Activated CD4-positive, alpha-beta T cell treated with anti-CD3 and anti-CD28 coated beads, Interleukin-2, amount 10 ng/mL, durations not matched to agents 24 days and 14 days (primary cell): ENCODE data around the gene EFCAB13. TPM values are rescaled to one million over a fixed set of nuclear protein-coding genes. Genes with fewer than 3 reads are reported as not detected.
A peak's percentile ranks its signal among the peaks of the same experiment; 100 is the strongest.
"Not testable (repeated sequence)": the region's sequence is repeated elsewhere in the genome, so short reads cannot be mapped to it uniquely, and the experiment has no call there.

Source experiments
- DNase-seq: peaks from one replicate; pipeline ENCODE4 v3.0.0; 2022
- H3K27ac Mint-ChIP-seq: one replicate; pipeline ENCODE4 v1.8.0; 2022; ENCODE audit warnings: mild to moderate bottlenecking, mixed read lengths
- H3K27me3 Mint-ChIP-seq: one replicate; pipeline ENCODE4 v1.8.0; 2022; ENCODE audit warnings: mixed read lengths
- H3K36me3 Mint-ChIP-seq: one replicate; pipeline ENCODE4 v1.8.0; 2022; ENCODE audit warnings: low read depth, mild to moderate bottlenecking, mixed read lengths
- H3K4me1 Mint-ChIP-seq: one replicate; pipeline ENCODE4 v1.8.0; 2021; ENCODE audit warnings: mixed read lengths
- H3K4me3 Mint-ChIP-seq: one replicate; pipeline ENCODE4 v1.8.0; 2022; ENCODE audit warnings: mild to moderate bottlenecking, moderate library complexity, mixed read lengths
- H3K9me3 Mint-ChIP-seq: one replicate; pipeline ENCODE4 v1.8.0; 2021; ENCODE audit warnings: mixed read lengths
- intact Hi-C: fragments of 100-400 bp; cut with micrococcal nuclease; formaldehyde crosslinking; loops from one replicate; pipeline ENCODE4 v1.15.1; 2023
- total RNA-seq: library from RNA; stranded (reverse); gene quantifications from 2 replicates; pipeline ENCODE4 v1.2.3, GENCODE V29; 2022

The EFCAB13 gene
- total RNA-seq, 1 donor from 2014 or later, result 1.1 TPM

- intact Hi-C loops, result no loop called here
- H3K36me3 Mint-ChIP-seq, result no peaks in the 10 kb centered on the region
Measured at GRCh38 chr17:47325176-47325575, 1.4 kb downstream of the EFCAB13 start.

GRCh38 chr17:47330548-47330947, 6.8 kb downstream of the EFCAB13 start:
- Mint-ChIP-seq H3K36me3 (peaks cover 1% of the 10 kb centered on the region), H3K9me3 (no peaks in the 10 kb centered on the region), H3K27ac (no peak overlapping the region), H3K4me1 (peaks cover under 1% of the 10 kb centered on the region), H3K27me3 (peaks cover 9% of the 10 kb centered on the region), H3K4me3 (no peak overlapping the region)
- DNase-seq, result no peak
- intact Hi-C loops, result no loop called here

More at GRCh38 chr17:47325176-47325575, 1.4 kb downstream of the EFCAB13 start:
- peaks cover 17% of the 10 kb centered on the region for H3K4me1 Mint-ChIP-seq
- no peak overlapping the region for H3K27ac Mint-ChIP-seq
- H3K9me3 Mint-ChIP-seq, result no peaks in the 10 kb centered on the region
- no peak for DNase-seq
- peak overlapping the region; percentile 99 for H3K4me3 Mint-ChIP-seq
- H3K27me3 Mint-ChIP-seq, result peaks cover 24% of the 10 kb centered on the region

- Mint-ChIP-seq H3K27me3 (peaks cover 5% of the 10 kb centered on the region), H3K27ac (no peak overlapping the region), H3K4me3 (no peak overlapping the region), H3K9me3 (no peaks in the 10 kb centered on the region), H3K4me1 (no peaks in the 10 kb centered on the region), H3K36me3 (peaks cover 1% of the 10 kb centered on the region)
- intact Hi-C loops, result no loop called here
- no peak for DNase-seq
Measured at GRCh38 chr17:47332287-47332686, 8.5 kb downstream of the EFCAB13 start.

- no peaks in the 10 kb centered on the region for H3K9me3 Mint-ChIP-seq
- intact Hi-C loops, result no loop called here
- peaks cover 4% of the 10 kb centered on the region for H3K27me3 Mint-ChIP-seq
- H3K27ac Mint-ChIP-seq, result no peak overlapping the region
- DNase-seq, result no peak
- H3K36me3 Mint-ChIP-seq, result peaks cover 1% of the 10 kb centered on the region
- no peak overlapping the region for H3K4me3 Mint-ChIP-seq
- no peaks in the 10 kb centered on the region for H3K4me1 Mint-ChIP-seq
Measured at GRCh38 chr17:47335101-47335936, 11.6 kb downstream of the EFCAB13 start.

- DNase-seq, result no peak
- Mint-ChIP-seq H3K4me1 (peaks cover 2% of the 10 kb centered on the region), H3K4me3 (no peak overlapping the region), H3K27me3 (peaks cover 3% of the 10 kb centered on the region), H3K36me3 (peaks cover 3% of the 10 kb centered on the region), H3K9me3 (no peaks in the 10 kb centered on the region), H3K27ac (no peak overlapping the region)
- intact Hi-C loops, result no loop called here
Measured at GRCh38 chr17:47338026-47338425, 14.3 kb downstream of the EFCAB13 start.

GRCh38 chr17:47352848-47353247, 29.1 kb downstream of the EFCAB13 start:
- no peak for DNase-seq
- Mint-ChIP-seq H3K27me3 (peaks cover 2% of the 10 kb centered on the region), H3K27ac (no peak overlapping the region), H3K4me3 (no peak overlapping the region), H3K4me1 (peaks cover 4% of the 10 kb centered on the region), H3K9me3 (peaks cover 5% of the 10 kb centered on the region), H3K36me3 (peaks cover 1% of the 10 kb centered on the region)
- intact Hi-C loops, result no loop called here

- peaks cover 2% of the 10 kb centered on the region for H3K27me3 Mint-ChIP-seq
- H3K4me1 Mint-ChIP-seq, result peaks cover 3% of the 10 kb centered on the region
- no peak overlapping the region for H3K27ac Mint-ChIP-seq
- H3K4me3 Mint-ChIP-seq, result no peak overlapping the region
- no peak for DNase-seq
- H3K9me3 Mint-ChIP-seq, result peaks cover 4% of the 10 kb centered on the region
- H3K36me3 Mint-ChIP-seq, result peaks cover 1% of the 10 kb centered on the region
- intact Hi-C loops, result no loop called here
Measured at GRCh38 chr17:47358652-47359051, 34.9 kb downstream of the EFCAB13 start.

GRCh38 chr17:47363171-47363570, 39.4 kb downstream of the EFCAB13 start:
- no peak for DNase-seq
- intact Hi-C loops, result loop anchor here (5.0 kb wide), 1 partner anchor 254 kb away; no protein-coding TSS in a partner anchor

GRCh38 chr17:47367257-47367656, 43.5 kb downstream of the EFCAB13 start:
- Mint-ChIP-seq H3K27me3 (peaks cover 11% of the 10 kb centered on the region), H3K4me1 (no peaks in the 10 kb centered on the region), H3K9me3 (peaks cover 3% of the 10 kb centered on the region), H3K27ac (no peak overlapping the region), H3K36me3 (no peaks in the 10 kb centered on the region), H3K4me3 (no peak overlapping the region)
- no peak for DNase-seq
- intact Hi-C loops, result no loop called here

More at GRCh38 chr17:47363171-47363570, 39.4 kb downstream of the EFCAB13 start:
- Mint-ChIP-seq H3K27me3 (peaks cover 6% of the 10 kb centered on the region), H3K36me3 (no peaks in the 10 kb centered on the region), H3K4me3 (no peak overlapping the region), H3K9me3 (no peaks in the 10 kb centered on the region), H3K4me1 (no peaks in the 10 kb centered on the region), H3K27ac (no peak overlapping the region)

GRCh38 chr17:47368262-47368661, 44.5 kb downstream of the EFCAB13 start:
- peaks cover 2% of the 10 kb centered on the region for H3K36me3 Mint-ChIP-seq
- no peak for DNase-seq
- H3K4me3 Mint-ChIP-seq, result no peak overlapping the region
- intact Hi-C loops, result no loop called here
- H3K27me3 Mint-ChIP-seq, result peaks cover 11% of the 10 kb centered on the region
- H3K9me3 Mint-ChIP-seq, result peaks cover 12% of the 10 kb centered on the region
- H3K27ac Mint-ChIP-seq, result no peak overlapping the region
- no peaks in the 10 kb centered on the region for H3K4me1 Mint-ChIP-seq

GRCh38 chr17:47370899-47371298, 47.1 kb downstream of the EFCAB13 start:
- H3K4me3 Mint-ChIP-seq, intact Hi-C loops, H3K27ac Mint-ChIP-seq, H3K36me3 Mint-ChIP-seq, H3K27me3 Mint-ChIP-seq, H3K4me1 Mint-ChIP-seq, DNase-seq: not testable (repeated sequence)
- peaks cover 18% of the 10 kb centered on the region for H3K9me3 Mint-ChIP-seq

GRCh38 chr17:47373002-47373401, 49.2 kb downstream of the EFCAB13 start:
- intact Hi-C loops, result no loop called here
- H3K27ac Mint-ChIP-seq, result no peak overlapping the region
- H3K36me3 Mint-ChIP-seq, result peaks cover 3% of the 10 kb centered on the region
- H3K9me3 Mint-ChIP-seq, result peaks cover 18% of the 10 kb centered on the region
- H3K4me1 Mint-ChIP-seq, result no peaks in the 10 kb centered on the region
- no peak for DNase-seq
- peaks cover 7% of the 10 kb centered on the region for H3K27me3 Mint-ChIP-seq
- H3K4me3 Mint-ChIP-seq, result no peak overlapping the region

- DNase-seq, result no peak
- peaks cover 3% of the 10 kb centered on the region for H3K36me3 Mint-ChIP-seq
- intact Hi-C loops, result no loop called here
- H3K27me3 Mint-ChIP-seq, result peaks cover 7% of the 10 kb centered on the region
- H3K27ac Mint-ChIP-seq, result no peak overlapping the region
- H3K4me1 Mint-ChIP-seq, result no peaks in the 10 kb centered on the region
- no peak overlapping the region for H3K4me3 Mint-ChIP-seq
- peaks cover 18% of the 10 kb centered on the region for H3K9me3 Mint-ChIP-seq
Measured at GRCh38 chr17:47376247-47376646, 52.5 kb downstream of the EFCAB13 start.

- intact Hi-C loops, result no loop called here
- peaks cover 2% of the 10 kb centered on the region for H3K27me3 Mint-ChIP-seq
- no peak for DNase-seq
- H3K4me1 Mint-ChIP-seq, result no peaks in the 10 kb centered on the region
- no peak overlapping the region for H3K4me3 Mint-ChIP-seq
- peaks cover 13% of the 10 kb centered on the region for H3K9me3 Mint-ChIP-seq
- no peak overlapping the region for H3K27ac Mint-ChIP-seq
- peaks cover 2% of the 10 kb centered on the region for H3K36me3 Mint-ChIP-seq
Measured at GRCh38 chr17:47388825-47389224, 65.1 kb downstream of the EFCAB13 start.
